GM12891 (cell line): Measurements from ENCODE around the gene FOXK2.

Experiments
- PAX5 ChIP-seq: IDR thresholded peaks from 2 replicates; pipeline ENCODE4 v1.6.1; 2011; ENCODE audit warnings: low read length, moderate library complexity, mild to moderate bottlenecking; ENCODE audit not compliant: insufficient read depth, severe bottlenecking
- POLR2A ChIP-seq: IDR thresholded peaks from 2 replicates; pipeline ENCODE4 v1.6.1; 2011; ENCODE audit warnings: low read depth, low read length, control low read depth
- POLR2AphosphoS5 ChIP-seq: IDR thresholded peaks from 2 replicates; pipeline ENCODE4 v1.6.1; 2011; ENCODE audit warnings: low read depth, low read length, control low read depth
- POU2F2 ChIP-seq: IDR thresholded peaks from 2 replicates; pipeline ENCODE4 v1.6.1; 2011; ENCODE audit warnings: low read depth, mild to moderate bottlenecking, control low read depth, low read length, moderate library complexity
- SPI1 ChIP-seq: IDR thresholded peaks from 2 replicates; pipeline ENCODE4 v1.6.1; 2011; ENCODE audit warnings: low read depth, low read length, control low read depth
- TAF1 ChIP-seq: IDR thresholded peaks from 2 replicates; pipeline ENCODE4 v1.6.1; 2011; ENCODE audit warnings: low read depth, low read length, control low read depth

DNA sequence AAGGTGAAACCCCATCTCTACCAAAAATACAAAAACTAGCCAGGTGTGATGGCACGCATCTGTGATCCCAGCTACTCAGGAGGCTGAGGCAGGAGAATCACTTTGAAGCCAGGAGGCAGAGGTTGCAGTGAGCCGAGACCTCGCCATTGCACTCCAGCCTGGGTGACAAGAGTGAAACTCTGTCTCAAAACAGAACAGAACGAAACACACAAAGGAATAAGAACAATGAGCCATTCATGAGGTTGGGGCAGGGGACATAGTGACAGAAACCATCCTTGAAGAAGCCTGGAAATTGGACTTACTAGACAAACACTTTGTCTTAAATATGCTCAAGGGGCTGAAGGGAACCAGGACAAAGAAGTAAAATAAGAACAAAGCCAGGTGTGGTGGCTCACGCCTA is 89.3 kb downstream of the FOXK2 start:
- TF ChIP-seq POLR2AphosphoS5 (no peak), SPI1 (no peak), POLR2A (no peak), TAF1 (no peak), POU2F2 (no peak), PAX5 (no peak)
